Measurements from ENCODE around the gene ATE1.
"Not testable (repeated sequence)": the region's sequence is repeated elsewhere in the genome, so short reads cannot be mapped to it uniquely, and the experiment has no call there.

The ATE1 gene

GRCh38 chr10:121781101-121781500 lies 146.7 kb downstream of the ATE1 start:
- DNase-seq: no peak

- no peak for DNase-seq
These were observed 153.0 kb downstream of the ATE1 start for GRCh38 chr10:121774813-121775212.

GRCh38 chr10:121774404-121774803 lies 153.4 kb downstream of the ATE1 start:
- DNase-seq: no peak

- no peak for DNase-seq
These were observed 154.9 kb downstream of the ATE1 start for GRCh38 chr10:121772884-121773283.

GRCh38 chr10:121772406-121772805 lies 155.4 kb downstream of the ATE1 start:
- DNase-seq: no peak

- no peak for DNase-seq
These were observed 155.9 kb downstream of the ATE1 start for GRCh38 chr10:121771966-121772365.

- DNase-seq: no peak
These were observed 161.4 kb downstream of the ATE1 start for GRCh38 chr10:121766426-121766825.

- no peak for DNase-seq
These were observed 162.6 kb downstream of the ATE1 start for GRCh38 chr10:121765204-121765603.

- DNase-seq: no peak
These were observed 163.4 kb downstream of the ATE1 start for GRCh38 chr10:121764233-121764942.

- not testable (repeated sequence) for DNase-seq
These were observed 170.6 kb downstream of the ATE1 start for GRCh38 chr10:121757241-121757640.

- not testable (repeated sequence) for DNase-seq
These were observed 172.3 kb downstream of the ATE1 start for GRCh38 chr10:121755496-121755895.

GRCh38 chr10:121754666-121755065 lies 173.2 kb downstream of the ATE1 start:
- no peak for DNase-seq

GRCh38 chr10:121753726-121754476 lies 173.9 kb downstream of the ATE1 start:
- no peak for DNase-seq

GRCh38 chr10:121751191-121751760 lies 176.6 kb downstream of the ATE1 start:
- DNase-seq: no peak

- DNase-seq: no peak
These were observed 180.6 kb downstream of the ATE1 start for GRCh38 chr10:121747163-121747775.

GRCh38 chr10:121741248-121741792 lies 186.5 kb downstream of the ATE1 start:
- no peak for DNase-seq

- DNase-seq: no peak
These were observed 187.8 kb downstream of the ATE1 start for GRCh38 chr10:121740069-121740468.

GRCh38 chr10:121739114-121739513 lies 188.7 kb downstream of the ATE1 start:
- no peak for DNase-seq

GRCh38 chr10:121736315-121737130 lies 191.3 kb downstream of the ATE1 start:
- DNase-seq: no peak

GRCh38 chr10:121735263-121735662 lies 192.6 kb downstream of the ATE1 start:
- no peak for DNase-seq

- DNase-seq: no peak
These were observed 193.2 kb downstream of the ATE1 start for GRCh38 chr10:121734589-121735045.

Data from hippocampal formation (tissue), 2 donors.